Measurements from ENCODE around the gene TEC.
"Not testable (repeated sequence)": the region's sequence is repeated elsewhere in the genome, so short reads cannot be mapped to it uniquely, and the experiment has no call there.

The TEC gene

DNA sequence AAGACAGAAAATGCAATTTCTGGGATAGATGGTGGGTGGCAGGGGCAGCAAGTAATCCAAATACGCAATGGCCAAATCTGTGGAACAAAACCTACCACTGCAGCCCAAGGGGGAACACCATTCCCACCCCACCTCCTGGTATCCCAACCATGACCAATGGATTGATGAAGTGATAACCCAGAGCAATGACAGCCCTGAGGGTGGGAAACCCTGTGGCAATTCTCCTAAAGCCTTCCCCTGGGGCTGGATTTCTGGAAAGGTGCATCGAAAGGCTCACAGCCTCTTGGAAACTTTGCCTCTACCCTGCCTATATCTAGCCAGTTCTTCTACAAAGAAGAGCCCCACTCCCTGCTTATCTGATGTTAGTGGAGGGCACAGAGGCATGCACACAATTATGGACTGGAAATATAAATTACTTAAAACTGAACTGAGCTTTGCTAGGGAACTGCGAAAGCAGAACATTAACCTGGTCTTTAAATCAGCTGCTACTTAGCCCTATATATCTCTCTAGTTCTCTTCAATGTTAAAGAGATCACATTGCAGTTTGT, 75.6 kb downstream of the TEC start:
- DNase-seq = no peak

DNA sequence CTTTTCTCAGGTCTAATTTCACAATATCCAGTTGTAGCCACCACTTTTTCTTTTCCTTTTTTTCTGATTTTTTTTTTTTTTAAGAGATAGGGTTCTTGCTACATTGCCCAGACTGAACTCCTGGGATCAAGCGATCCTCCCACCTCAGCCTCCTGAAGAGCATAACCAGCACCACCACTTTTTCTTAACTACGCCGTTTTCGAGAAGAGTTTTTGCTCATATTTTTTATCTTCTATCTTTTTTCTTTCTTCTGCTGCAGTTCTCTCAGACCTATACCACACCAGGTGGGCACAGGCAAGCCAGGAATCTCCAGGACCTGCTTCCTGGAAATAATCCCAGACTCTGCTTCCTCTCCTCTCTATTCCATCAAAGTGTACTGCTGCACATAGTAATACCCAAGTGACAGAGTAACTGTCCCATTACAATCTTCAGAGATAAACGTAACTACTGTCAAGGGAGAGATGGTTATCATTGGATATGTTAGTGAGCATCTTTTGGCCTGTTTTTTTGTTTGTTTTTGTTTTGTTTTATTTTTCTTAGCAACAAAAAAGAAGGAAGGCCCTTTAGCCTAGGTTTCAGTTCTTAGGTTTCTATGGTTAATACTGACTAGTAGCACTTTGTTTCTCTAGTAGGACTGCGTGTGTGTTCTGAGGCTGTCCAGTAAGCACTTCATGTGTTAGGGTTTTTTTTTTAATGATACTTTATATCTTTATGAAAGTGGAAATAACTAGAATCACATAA, 76.4 kb downstream of the TEC start:
- no peak for DNase-seq

DNA sequence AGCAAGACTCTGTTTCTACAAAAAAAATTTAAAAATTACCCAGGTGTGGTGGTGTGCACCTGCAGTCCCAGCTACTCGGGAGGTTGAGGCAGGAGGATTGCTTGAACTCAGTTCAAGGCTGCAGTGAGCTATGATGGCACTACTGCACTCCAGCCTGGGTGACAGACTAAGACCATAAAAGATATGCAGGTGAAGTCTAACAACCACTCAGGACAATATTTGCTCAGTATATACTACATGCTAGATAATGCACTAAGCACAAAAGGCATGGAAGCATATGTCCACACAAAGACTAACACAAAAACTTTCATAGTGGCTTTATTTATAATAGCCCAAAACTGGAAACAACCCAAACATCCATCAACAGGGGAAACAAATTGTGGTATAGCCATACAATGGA, 77.9 kb downstream of the TEC start:
- no peak for DNase-seq

DNA sequence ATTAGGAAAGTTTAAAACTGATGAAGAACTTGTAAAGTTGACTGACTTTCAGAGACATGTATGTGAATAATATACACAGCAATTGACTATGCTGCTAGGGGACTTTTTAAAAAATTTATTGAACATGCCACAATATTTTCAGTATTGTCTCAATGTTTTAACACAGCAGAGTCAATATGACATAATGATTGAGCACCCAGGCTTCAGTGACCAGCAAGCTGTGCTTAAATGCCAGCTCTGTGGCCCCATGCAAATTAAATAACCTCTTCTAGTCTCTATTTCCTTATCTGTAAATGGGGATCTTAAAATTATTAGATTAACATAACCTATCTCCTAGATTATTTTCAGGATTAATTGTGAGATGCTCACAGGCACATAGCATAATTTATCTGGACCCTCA, 78.8 kb downstream of the TEC start:
- no peak for DNase-seq

DNA sequence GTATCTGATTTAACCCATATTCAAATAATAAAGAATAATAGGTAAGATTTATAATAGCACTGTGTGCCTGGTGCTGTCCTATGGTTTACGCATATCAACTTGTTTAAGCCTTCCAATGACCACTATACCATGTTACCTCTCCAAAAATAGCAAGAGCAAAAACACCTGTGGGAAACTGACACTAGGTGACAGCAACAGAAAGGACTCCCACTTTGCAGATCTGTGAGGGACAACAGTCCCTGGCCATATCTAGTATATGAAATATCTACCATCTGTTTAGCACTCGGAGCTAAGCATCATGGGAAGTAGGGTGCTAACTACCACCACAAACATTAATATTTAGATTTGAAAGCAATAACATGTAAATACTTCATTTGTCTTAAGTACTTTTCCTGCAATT, 79.9 kb downstream of the TEC start:
- no peak for DNase-seq

DNA sequence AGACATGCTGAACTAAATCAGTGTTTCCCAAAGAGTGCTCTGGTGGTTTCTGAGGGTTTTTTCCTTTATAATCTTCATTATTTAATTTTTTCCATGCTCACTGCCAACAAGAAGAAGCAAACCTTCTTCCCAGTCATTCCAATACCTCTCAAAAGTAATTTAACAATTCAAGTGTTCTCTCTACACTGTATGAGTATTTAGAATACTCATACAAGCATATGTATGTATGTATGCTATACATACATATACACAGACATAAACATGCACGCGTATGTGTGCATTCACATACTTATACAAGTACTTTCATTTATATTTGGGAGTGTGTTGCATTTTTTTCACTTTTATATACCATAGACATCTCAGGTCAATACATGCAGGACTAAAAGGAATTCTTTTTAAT, 81.2 kb downstream of the TEC start:
- no peak for DNase-seq

DNA sequence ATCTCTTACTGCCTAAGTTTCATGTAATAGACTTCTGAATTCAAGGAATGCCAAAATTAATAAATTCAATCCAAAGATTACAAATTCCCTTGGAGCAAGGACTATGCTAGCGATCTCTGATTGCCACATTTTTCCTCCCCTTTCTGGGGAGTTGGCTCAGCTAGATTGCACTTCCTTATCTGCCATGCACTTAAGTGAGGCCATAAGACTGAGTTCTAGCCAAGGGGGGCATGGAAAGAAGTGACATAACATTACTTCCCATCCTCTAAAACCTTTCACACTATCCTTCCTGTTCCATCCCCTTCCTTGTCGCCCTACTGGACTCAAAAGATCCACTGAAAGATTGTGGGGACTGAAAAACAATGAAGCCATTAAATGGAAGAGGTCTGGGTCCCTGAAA, 81.8 kb downstream of the TEC start:
- no peak for DNase-seq

DNA sequence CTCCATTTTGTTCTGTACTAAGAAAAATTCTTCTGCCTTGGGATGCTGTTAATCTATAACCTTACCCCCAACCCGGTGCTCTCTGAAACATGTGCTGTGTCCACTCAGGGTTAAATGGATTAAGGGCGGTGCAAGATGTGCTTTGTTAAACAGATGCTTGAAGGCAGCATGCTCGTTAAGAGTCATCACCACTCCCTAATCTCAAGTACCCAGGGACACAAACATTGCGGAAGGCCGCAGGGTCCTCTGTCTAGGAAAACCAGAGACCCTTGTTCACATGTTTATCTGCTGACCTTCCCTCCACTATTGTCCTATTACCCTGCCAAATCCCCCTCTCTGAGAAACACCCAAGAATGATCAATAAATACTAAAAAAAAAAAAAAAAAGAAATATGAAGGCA, 82.6 kb downstream of the TEC start:
- not testable (repeated sequence) for DNase-seq

DNA sequence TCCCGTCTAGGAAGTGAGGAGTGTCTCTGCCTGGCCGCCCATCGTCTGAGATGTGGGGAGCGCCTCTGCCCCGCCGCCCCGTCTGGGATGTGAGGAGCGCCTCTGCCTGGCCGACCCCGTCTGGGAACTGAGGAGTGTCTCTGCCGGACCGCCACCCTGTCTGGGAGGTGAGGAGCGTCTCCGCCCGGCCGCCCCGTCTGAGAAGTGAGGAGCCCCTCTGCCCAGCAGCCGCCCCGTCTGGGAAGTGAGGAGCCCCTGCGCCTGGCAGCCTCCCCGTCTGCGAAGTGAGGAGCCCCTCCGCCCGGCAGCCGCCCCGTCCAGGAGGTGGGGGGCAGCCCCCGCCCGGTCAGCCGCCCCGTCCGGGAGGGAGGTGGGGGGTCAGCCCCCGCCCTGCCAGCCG, 83.2 kb downstream of the TEC start:
- not testable (repeated sequence) for DNase-seq

DNA sequence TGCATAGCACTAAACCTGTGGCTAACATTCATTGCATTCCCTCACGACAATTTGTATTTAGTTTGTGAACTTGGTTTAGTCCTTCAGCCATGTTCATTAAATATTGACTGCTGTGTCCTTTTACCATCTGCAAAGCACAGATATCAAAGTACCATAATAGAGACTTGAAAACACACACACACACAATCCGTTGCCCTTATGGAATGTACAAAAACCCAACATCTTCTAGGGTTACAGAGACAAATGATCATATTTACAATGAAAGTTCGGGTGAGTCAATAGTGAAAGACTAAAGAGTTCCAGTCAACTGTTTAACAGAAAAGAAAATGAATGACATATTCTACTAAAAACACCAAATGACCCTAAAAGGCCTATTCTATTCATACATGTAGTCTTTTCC, 84.8 kb downstream of the TEC start:
- DNase-seq = no peak

DNA sequence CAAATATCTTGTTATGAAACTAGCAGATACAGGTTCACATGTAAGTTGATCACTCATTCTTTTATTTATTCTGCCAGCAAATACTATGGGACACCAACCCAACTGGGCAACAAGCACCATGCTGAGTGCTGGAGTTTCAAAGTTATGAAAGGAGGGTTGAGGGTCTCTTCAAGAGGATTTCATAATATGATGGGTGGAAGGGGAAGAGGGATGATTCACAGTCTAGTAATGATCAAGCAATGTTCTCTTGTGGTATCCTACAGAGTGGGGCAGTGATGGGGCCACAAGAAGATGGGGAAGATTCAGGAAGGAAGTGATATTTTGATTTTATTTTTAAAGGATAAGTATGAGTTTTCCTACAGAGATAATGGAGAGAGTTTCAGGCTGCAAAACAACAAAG, 89.4 kb downstream of the TEC start:
- no peak for DNase-seq

DNA sequence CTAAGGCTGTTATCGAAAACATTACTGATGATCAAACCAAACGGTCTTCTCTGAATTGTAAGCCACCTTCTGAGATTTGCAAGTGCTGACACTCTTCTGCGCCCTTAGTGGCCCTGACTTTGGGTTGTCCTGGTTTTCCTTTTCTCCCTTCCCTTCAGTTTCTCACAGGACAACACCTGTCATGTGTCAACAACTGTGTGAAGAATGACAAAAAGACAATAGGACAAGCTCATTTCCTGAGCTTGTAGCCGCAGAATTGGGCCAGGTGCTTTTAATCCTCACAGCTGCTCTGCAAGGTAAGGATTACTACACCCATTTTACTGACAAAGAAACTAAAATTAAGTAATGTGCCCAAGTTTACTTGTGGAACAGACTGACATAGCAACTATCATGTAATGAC, 90.7 kb downstream of the TEC start:
- no peak for DNase-seq

DNA sequence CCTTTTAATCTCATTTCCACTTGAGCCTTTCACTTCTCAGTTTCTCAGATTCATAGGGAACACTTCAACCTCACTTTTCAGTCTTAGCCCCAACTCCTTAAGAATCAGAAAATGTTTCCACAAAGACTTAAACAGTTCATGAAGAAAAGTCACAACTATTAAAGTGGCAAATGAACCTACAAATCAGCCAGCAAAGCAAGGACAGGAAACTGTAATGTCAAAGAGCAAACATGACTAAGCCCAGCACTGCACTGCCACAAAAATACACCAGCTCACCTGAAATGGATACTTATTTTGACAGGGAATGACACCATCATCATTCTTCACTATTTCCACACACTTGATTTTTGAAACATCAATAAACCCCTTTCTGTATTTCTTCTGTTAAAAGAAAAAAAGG, 93.8 kb downstream of the TEC start:
- DNase-seq = no peak

DNA sequence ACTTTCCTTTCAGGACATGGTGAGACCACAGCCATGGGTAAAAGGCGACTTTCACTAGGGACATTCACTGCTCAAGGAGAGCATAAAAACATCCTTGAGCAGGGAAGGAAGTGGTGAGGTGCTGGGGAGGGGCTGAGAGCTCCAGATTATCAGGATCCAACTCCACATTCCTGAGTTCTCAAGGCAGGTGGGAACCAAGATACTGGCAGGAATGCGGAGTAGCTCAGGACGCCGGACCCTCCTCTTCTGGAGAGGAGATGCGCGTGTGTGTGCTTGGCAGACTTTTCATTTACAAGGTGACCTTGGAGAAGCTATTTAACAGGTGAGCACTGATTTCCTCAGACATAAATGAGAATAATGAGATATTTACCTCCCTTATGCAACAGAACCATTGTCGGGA, 94.3 kb downstream of the TEC start:
- no peak for DNase-seq

DNA sequence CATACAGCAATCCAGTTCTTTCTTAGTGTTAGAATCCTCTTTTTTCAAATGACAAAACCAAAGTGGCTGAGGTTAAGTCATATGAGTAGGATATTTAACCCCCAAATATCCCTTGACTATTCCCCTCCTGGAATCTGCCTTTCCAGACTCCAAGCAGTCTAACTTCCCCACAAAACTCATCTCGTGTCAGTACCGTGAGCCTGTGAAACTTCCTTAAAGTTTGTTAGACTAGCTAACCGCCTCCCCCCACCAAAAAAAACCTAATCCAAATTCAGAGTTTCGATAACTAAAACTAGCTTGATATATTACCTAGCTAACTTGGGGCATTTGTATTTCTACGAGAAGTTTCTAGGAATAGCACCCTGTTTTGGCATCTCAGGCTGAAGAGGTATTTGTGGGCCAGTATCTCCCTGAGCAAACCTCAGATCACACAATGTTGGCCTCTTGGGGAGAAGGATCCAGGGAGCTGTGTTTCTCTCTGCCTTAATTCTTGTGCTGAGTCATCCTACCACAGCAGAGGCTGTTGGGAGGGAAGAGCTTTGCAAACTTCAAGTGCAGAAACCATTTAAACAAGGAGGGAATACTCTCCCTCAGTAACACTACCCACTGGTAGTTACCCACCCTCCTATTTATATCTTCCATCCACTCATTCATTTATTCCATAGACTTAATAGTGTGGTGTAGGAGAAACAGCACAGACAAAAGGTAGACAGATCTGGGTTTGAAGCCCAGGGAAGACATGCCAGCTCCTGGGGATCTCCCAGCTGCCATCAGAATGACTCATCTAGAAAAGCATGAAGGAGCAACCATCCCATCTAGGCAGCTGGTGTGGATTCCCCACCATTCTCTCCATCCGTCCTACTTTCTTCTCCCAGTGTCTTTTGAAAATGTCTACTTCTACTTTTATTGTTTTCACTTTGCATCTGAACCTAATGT, 96.3 kb downstream of the TEC start:
- no peak for DNase-seq

DNA sequence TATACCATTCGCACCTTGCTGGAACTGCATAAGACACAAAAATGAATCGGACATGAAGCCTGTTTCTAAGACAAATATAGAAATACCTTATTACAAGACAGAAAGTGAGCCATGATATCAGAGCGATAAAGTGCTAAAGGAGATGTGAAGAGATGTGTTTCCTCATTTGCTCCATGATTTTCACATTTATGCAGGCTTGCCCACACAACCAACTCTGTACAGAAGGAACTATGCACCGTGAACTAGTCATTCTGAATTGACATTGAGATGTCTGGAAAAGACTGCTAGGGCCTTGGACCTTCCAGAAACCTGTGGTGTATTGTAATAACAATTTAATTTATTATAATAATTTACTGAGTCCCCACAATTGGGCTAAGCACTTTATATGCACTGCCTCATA, 97.0 kb downstream of the TEC start:
- DNase-seq = no peak

DNA sequence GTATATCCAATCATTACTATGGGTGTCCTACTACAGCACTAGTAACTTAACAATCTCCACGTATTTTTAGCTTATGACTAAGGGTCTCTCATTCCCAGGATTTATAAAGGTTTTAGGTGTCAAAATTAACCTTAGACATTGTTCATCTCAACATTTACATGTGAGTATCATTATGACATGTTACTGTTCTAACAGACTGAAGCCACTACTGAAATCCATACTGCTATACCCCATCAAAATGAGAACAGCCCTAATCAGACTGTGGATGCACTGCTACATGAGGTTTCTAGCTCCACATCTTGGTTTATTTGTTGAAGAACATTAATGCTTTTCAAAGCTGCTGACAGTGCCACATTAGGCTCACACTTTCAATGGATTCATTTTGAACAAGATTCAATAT, 100.0 kb downstream of the TEC start:
- no peak for DNase-seq

DNA sequence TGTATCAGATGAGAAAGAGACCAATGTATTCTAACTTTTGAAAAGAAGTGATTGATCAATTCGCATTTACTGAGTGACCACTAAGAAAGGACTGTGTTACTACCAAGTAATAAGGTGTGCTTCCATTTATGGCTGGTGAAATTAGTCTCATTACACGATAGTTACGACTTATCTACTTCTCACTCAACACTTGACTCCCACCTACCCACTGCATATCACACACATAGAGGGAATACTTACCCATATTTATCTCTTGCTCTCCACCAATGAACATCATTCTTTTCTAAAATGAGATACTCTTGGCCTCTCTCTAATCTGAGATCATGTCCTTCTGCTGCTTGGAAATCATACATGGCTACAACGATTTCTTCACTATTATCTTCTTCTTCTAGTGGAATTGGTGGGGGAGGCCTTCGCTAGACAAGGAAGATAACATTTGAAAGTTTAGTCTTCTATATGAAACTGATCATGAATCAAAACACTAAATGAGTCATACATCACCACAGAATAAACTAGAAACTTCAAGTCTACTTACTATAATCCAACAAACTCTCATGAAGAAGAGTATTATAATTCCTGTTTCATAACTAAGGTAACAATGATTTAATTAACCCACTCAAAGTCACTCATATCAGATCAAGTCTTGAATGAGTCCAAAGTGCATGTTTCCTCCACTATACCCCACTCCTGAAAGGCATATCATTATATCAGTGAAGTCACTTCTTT, 101.9 kb downstream of the TEC start:
- DNase-seq = no peak

DNA sequence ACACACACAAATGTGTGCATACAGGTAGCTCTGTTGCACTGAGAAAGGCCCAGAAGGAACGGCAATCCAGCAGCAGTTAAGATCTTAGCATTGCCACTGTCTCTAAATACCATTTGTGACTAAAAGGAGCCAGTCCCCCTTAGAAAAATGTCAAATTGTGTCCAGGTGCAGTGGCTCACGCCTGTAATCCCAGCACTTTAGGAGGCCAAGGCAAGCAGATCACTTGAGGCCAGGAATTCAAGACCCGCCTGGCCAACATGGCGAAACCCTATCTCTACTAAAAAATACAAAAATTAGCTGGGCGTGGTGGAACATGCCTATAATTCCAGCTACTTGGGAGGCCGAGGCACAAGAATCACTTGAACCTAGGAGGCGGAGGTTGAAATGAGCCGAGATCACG, 105.1 kb downstream of the TEC start:
- DNase-seq = not testable (repeated sequence)

DNA sequence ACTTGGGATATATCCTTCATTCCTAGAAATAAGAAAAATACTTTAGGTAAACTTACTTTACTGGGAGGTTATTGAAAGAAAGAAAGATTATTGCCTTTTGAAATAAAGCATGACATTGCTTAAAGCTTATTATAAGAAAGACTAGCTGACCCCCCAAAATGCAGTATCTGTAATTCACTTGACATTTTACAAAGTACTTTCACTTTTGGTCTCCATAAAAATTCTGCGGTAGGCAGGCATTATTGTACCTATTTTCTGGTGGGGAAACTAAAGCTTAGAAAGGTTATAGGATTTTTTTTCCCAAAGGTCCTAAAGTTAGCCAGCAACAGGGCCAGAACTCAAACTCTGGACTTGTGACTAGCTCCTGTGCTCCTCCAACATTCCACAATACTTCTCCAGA, 105.9 kb downstream of the TEC start:
- DNase-seq = no peak

DNA sequence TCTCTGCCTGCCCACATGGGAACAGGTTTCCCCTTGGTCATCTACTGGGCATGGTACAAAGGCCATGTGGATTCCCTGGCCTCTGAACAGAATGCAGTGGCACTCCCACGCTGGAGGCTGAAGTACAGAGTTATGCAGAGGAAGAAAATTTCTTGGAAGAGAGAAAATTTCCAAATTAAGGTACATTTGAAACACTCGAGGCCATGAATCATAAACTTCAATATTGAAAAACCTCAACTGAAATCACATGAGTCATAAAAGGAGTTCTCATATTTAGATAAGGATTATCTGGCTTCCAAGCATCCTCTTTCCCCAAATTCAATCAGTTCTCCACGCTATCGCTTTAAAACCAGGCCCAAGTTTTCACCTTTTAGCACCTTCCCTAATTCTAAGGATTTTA, 107.5 kb downstream of the TEC start:
- no peak for DNase-seq

DNA sequence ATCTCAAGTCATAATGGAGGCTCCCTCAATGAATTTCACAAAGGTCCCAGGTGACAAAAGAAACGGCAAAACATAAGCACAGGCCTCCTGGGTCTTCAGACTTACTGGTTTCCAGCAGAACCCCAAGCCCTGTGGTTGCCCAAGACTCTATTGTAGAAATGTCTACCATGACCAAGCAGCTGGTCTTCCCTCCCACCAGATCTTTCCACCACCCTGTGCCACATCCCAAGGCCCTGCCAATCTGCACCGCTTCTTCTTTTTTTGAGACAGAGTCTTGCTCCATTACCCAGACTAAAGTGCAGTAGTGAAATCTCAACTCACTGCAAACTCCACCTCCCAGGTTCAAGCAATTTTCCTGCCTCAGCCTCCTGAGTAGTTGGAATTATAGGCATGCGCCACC, 112.4 kb downstream of the TEC start:
- no peak for DNase-seq

DNA sequence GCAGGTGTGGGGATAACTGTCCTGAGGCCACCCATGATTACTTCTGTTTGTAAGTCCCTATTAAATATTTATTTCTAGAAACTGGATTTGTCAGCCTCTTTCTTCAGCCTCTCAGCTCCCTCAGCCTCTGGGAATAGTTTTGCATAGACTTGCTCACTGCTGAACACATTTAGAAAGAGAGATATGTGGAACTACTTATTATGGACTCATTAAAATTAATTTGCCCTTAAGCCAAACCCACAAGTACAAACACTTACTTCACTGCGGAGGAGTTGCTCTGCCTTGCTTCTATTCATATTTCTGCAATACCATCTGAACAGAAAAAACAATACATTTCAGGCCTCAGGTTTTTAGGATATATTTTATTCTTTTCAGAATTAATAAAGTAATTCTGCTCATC, 113.2 kb downstream of the TEC start:
- no peak for DNase-seq

Data from activated gamma-delta T cell (primary cell).